ENCODE measurements around the gene PRRT3. TPM values are rescaled to one million over a fixed set of nuclear protein-coding genes. Genes with fewer than 3 reads are reported as not detected.

Gene PRRT3
- total and polyA plus RNA-seq, 9 of the 15 experiments (the other 6 are each of a cell fraction or from before 2014, with no cell fraction given), result 0.06 to 1.9 (median 1.2) TPM

DNA sequence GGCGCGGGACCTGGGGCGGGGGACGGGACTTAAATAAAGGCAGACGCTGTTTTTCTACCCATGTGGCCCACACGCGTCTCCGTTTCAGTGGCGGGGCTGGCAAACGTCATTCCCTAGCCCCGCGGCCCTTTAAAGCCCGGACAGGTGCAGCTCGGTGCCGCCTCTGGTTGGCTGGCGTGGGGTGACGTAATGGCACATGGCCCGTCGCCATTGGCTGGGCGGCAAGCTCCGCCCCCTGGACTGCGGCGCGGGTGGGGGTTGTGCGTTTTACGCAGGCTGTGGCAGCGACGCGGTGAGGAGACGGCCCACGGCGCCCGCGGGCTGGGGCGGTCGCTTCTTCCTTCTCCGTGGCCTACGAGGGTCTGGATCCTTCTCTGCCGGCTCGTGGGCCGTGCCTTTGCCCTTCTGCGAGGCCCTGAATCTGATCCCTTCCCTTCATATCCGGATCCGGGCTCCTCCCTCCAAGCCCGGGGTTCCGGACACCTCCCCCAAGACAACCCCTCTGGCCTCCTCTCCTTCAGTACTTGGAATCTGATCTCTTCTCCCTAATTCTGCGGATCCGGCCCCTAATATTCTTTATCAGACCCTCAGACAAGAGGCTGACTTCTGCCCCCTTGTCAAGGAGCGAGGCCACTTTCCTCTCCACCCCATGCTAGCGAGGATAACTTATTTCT lies 18.5 kb downstream of the PRRT3 start, which contains the start of gene CRELD1 (continued):
- TF ChIP-seq, protein P1, sequence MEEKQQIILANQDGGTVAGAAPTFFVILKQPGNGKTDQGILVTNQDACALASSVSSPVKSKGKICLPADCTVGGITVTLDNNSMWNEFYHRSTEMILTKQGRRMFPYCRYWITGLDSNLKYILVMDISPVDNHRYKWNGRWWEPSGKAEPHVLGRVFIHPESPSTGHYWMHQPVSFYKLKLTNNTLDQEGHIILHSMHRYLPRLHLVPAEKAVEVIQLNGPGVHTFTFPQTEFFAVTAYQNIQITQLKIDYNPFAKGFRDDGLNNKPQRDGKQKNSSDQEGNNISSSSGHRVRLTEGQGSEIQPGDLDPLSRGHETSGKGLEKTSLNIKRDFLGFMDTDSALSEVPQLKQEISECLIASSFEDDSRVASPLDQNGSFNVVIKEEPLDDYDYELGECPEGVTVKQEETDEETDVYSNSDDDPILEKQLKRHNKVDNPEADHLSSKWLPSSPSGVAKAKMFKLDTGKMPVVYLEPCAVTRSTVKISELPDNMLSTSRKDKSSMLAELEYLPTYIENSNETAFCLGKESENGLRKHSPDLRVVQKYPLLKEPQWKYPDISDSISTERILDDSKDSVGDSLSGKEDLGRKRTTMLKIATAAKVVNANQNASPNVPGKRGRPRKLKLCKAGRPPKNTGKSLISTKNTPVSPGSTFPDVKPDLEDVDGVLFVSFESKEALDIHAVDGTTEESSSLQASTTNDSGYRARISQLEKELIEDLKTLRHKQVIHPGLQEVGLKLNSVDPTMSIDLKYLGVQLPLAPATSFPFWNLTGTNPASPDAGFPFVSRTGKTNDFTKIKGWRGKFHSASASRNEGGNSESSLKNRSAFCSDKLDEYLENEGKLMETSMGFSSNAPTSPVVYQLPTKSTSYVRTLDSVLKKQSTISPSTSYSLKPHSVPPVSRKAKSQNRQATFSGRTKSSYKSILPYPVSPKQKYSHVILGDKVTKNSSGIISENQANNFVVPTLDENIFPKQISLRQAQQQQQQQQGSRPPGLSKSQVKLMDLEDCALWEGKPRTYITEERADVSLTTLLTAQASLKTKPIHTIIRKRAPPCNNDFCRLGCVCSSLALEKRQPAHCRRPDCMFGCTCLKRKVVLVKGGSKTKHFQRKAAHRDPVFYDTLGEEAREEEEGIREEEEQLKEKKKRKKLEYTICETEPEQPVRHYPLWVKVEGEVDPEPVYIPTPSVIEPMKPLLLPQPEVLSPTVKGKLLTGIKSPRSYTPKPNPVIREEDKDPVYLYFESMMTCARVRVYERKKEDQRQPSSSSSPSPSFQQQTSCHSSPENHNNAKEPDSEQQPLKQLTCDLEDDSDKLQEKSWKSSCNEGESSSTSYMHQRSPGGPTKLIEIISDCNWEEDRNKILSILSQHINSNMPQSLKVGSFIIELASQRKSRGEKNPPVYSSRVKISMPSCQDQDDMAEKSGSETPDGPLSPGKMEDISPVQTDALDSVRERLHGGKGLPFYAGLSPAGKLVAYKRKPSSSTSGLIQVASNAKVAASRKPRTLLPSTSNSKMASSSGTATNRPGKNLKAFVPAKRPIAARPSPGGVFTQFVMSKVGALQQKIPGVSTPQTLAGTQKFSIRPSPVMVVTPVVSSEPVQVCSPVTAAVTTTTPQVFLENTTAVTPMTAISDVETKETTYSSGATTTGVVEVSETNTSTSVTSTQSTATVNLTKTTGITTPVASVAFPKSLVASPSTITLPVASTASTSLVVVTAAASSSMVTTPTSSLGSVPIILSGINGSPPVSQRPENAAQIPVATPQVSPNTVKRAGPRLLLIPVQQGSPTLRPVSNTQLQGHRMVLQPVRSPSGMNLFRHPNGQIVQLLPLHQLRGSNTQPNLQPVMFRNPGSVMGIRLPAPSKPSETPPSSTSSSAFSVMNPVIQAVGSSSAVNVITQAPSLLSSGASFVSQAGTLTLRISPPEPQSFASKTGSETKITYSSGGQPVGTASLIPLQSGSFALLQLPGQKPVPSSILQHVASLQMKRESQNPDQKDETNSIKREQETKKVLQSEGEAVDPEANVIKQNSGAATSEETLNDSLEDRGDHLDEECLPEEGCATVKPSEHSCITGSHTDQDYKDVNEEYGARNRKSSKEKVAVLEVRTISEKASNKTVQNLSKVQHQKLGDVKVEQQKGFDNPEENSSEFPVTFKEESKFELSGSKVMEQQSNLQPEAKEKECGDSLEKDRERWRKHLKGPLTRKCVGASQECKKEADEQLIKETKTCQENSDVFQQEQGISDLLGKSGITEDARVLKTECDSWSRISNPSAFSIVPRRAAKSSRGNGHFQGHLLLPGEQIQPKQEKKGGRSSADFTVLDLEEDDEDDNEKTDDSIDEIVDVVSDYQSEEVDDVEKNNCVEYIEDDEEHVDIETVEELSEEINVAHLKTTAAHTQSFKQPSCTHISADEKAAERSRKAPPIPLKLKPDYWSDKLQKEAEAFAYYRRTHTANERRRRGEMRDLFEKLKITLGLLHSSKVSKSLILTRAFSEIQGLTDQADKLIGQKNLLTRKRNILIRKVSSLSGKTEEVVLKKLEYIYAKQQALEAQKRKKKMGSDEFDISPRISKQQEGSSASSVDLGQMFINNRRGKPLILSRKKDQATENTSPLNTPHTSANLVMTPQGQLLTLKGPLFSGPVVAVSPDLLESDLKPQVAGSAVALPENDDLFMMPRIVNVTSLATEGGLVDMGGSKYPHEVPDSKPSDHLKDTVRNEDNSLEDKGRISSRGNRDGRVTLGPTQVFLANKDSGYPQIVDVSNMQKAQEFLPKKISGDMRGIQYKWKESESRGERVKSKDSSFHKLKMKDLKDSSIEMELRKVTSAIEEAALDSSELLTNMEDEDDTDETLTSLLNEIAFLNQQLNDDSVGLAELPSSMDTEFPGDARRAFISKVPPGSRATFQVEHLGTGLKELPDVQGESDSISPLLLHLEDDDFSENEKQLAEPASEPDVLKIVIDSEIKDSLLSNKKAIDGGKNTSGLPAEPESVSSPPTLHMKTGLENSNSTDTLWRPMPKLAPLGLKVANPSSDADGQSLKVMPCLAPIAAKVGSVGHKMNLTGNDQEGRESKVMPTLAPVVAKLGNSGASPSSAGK (IDR thresholded peaks at IDR 0.05), result peak; percentile 96
- peak; percentile 34; the same call in 1 of the 2 replicates for TF ChIP-seq TOE1 (IDR thresholded peaks at IDR 0.05; ENCODE audit: borderline replicate concordance)
- TF ChIP-seq TOE1 (CRISPR knock-in tag; IDR thresholded peaks at IDR 0.05; ENCODE audit: borderline replicate concordance, low read depth), result no peak
- peak; percentile 84 for TF ChIP-seq CEBPG (CRISPR knock-in tag; IDR thresholded peaks at IDR 0.05)
- TF ChIP-seq CEBPG (tag; conservative IDR thresholded peaks at IDR 0.05 in 1 of 2, IDR thresholded peaks at IDR 0.05 in 1 of 2), result peak; percentile 57 to 82; a peak in 3 of 4 replicates
- peak; percentile 87 for TF ChIP-seq POLR2G (IDR thresholded peaks at IDR 0.05; ENCODE audit: low read depth, low read length)
- TF ChIP-seq, protein P2, sequence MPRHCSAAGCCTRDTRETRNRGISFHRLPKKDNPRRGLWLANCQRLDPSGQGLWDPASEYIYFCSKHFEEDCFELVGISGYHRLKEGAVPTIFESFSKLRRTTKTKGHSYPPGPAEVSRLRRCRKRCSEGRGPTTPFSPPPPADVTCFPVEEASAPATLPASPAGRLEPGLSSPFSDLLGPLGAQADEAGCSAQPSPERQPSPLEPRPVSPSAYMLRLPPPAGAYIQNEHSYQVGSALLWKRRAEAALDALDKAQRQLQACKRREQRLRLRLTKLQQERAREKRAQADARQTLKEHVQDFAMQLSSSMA (CRISPR knock-in tag; IDR thresholded peaks at IDR 0.05), result 0 out of 2 replicates have a peak, but pooled peaks have one; percentile 16
- peak; percentile 78; the same call in 1 of the 2 replicates for TF ChIP-seq ZNF431 (CRISPR knock-in tag; IDR thresholded peaks at IDR 0.05)
- TF ChIP-seq ZNF445 (CRISPR knock-in tag; IDR thresholded peaks at IDR 0.05; ENCODE audit: low read depth), result no peak
- peak; percentile 91 for TF ChIP-seq SAFB (IDR thresholded peaks at IDR 0.05; ENCODE audit: borderline replicate concordance, low read depth, low read length)
- peak; percentile 83 for TF ChIP-seq CCNT2 (IDR thresholded peaks at IDR 0.05; ENCODE audit: borderline replicate concordance, extremely low read depth, insufficient read length, low read depth, low read length)
- TF ChIP-seq FOS (IDR thresholded peaks at IDR 0.05; ENCODE audit: extremely low read depth, insufficient read length), result peak; percentile 69
- peak; percentile 24; the same call in 1 of the 2 replicates for TF ChIP-seq GATAD2A (IDR thresholded peaks at IDR 0.05)
- TF ChIP-seq, protein P3, sequence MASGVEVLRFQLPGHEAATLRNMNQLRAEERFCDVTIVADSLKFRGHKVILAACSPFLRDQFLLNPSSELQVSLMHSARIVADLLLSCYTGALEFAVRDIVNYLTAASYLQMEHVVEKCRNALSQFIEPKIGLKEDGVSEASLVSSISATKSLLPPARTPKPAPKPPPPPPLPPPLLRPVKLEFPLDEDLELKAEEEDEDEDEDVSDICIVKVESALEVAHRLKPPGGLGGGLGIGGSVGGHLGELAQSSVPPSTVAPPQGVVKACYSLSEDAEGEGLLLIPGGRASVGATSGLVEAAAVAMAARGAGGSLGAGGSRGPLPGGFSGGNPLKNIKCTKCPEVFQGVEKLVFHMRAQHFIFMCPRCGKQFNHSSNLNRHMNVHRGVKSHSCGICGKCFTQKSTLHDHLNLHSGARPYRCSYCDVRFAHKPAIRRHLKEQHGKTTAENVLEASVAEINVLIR (CRISPR knock-in tag; IDR thresholded peaks at IDR 0.05), result peak; percentile 82

Data from K562 (cell line).